GM12872 (cell line): ENCODE data around the gene EYS.

Experiments
- TF ChIP-seq, protein P1 (sequence below): IDR thresholded peaks from 3 replicates; pipeline ENCODE4 v1.5.1; 2011; ENCODE audit warnings: low read depth, mild to moderate bottlenecking, low read length, moderate library complexity; ENCODE audit not compliant: insufficient read depth

The EYS gene

DNA sequence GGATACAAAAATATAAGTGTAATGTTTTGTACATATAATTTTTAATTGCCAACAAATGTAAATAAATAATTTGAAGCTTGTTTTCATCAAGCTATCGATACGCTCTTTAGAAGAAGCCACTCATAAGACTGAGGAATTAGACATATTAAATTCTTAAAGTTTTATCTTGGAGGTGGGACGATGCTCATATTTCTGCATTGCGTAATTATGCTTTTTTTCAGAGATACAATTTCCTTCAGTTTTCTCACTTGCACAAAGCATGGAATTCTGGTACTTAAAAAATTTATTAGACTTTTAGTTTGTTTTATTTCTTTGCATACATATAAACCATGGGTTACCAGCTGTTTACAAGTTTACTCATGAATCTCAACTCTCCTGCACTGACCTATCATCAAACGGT, 980.0 kb downstream of the EYS start:
- TF ChIP-seq, protein P1, sequence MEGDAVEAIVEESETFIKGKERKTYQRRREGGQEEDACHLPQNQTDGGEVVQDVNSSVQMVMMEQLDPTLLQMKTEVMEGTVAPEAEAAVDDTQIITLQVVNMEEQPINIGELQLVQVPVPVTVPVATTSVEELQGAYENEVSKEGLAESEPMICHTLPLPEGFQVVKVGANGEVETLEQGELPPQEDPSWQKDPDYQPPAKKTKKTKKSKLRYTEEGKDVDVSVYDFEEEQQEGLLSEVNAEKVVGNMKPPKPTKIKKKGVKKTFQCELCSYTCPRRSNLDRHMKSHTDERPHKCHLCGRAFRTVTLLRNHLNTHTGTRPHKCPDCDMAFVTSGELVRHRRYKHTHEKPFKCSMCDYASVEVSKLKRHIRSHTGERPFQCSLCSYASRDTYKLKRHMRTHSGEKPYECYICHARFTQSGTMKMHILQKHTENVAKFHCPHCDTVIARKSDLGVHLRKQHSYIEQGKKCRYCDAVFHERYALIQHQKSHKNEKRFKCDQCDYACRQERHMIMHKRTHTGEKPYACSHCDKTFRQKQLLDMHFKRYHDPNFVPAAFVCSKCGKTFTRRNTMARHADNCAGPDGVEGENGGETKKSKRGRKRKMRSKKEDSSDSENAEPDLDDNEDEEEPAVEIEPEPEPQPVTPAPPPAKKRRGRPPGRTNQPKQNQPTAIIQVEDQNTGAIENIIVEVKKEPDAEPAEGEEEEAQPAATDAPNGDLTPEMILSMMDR, result no peak

DNA sequence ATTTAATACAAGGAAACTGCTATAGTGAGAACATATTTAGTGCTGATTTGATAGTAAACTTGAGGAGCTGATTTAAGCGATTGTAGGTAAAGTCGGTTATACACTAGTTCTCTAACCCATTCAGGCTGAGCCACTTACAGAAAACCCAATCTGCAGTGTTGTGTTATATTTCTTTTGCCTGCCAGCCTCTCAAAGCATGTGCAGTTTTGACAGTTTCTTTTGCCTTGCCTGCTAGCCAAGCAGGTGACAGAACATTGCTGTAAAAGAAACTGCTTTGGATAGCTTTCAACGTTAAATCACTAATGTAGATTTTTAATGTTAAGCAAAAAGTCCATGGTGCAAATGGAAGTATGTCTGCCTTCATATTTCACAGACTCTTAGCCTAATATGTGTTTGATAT, 982.9 kb downstream of the EYS start:
- TF ChIP-seq, protein P1, result no peak

DNA sequence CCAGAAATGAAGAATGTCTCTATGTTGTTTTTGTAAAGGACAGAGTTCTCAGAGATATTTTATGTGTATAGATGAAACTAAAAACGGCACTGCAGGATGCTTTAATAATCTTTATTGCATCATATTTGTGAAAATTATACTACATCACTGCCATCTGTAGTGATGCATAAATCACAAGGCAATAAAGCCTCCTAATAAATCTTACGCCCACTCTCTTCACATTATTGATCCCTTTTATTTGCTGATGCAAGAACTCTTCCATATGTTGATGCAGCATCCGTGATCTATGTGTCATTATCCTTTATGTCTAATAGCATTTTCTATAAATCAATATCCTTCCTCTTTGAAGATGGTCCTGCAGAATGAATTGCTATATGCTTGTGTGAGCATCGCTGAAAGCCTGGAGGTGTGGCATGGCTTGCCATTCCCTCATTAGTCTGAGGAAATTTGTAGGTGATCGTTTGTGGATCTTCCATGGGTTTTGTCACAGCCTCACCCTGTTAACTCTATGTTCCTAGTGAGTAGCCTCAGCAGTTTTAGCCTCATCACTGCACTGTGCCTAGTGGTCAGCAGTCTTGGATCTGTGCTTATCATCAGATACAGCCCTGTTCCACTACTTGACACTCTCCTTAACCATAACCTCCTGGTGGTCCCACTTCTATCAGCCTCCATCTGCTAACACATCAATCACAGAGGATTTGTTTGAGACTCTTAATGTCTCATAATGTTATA, 983.5 kb downstream of the EYS start:
- TF ChIP-seq, protein P1, result no peak

DNA sequence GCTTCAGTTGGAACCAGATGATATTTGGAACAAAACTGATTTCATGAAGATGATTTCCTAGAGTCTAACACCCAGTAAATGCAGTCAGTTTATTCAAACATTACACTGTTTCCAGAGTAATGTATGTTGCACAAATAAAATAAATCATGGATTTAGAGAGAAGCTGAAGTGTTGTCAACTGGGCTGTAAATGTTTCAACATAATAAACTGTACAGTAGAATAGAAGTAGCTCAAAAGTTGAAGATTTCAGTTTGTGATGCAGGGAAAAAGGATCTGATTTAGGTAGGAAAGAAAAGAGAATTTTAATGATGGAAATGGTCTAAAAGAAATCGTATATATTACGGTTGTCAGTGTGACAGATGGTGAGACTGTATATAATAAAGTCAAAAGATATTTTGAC, 985.2 kb downstream of the EYS start:
- TF ChIP-seq, protein P1, result no peak

DNA sequence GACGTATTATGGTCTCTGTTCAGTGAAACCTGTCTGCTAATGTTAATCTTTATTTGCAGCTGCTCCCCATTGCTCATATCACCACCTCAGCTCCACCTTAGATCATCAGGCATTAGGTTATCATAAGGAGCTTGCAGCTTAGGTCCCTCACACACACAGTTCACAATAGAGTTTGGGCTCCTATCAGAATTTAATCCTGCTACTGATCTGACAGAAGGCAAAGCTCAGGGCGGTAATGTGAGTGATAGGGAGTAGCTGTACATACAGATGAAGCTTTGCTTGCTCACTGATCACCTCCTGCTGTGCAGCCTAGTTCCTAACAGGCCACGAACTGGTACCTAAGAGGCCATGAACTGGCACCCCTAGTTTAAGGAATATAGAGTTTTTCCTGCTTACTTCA, 989.7 kb downstream of the EYS start:
- TF ChIP-seq, protein P1, result no peak

DNA sequence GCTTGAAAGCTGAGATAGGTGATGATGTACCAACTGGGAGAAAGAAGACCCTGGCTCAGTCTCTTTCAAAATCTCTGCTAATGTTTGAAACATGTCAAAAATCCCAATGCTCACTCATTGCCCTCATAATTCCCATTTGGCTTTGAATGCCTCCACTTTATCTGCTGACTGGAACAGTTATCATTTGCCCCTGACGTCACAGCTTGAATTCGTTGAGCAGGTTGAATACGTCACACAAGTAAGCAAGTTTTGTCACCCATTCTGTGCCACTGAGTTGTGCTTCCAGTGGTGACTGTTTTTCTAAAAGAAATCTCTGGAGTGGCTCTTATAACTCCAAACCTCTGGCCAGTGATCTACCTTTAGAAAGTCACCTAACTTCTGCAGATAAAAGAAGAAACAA, 991.4 kb downstream of the EYS start:
- TF ChIP-seq, protein P1, result no peak

DNA sequence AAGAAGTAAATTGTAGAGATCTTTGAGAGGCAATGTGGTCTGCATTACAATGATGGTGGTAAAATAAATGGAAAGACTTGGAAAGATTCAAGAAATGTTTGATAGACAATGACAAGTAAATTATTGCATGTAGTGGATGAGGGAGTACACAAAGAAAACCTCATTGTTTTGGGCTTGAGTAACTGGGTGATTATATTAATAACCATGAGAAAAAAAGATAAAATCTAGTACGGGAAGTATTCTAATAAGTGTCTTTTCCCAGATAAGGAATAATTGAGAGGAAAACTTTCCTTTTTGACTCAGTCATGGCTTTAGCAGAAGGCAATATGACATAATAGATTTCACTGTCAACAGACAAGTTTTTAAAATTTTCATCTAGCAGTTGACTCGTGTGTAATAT, 993.0 kb downstream of the EYS start:
- TF ChIP-seq, protein P1, result no peak

DNA sequence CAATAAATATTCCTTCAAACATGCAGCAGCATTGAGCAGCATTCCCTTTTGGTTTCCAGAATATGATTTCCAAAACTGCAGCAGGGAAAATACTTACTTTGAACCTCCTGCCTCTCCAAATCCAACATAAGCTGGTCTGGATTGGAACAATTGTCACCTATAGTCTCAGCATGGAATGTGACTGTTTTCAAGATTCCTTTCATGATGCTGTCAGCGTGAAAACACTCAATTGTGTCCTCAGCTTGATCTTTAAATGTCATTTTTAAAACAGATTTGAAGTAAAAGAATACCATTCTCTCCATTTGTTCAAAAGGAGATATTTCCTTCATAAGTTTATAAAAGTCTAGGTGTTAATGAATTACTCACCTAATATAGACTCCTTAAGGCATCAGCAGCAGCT, 993.9 kb downstream of the EYS start:
- TF ChIP-seq, protein P1, result no peak
